ENCODE data around the gene CAT. TPM values are rescaled to one million over a fixed set of nuclear protein-coding genes. Genes with fewer than 3 reads are reported as not detected.

Gene CAT
- total RNA-seq, 1 donor from 2014 or later: 16.4 TPM

DNA sequence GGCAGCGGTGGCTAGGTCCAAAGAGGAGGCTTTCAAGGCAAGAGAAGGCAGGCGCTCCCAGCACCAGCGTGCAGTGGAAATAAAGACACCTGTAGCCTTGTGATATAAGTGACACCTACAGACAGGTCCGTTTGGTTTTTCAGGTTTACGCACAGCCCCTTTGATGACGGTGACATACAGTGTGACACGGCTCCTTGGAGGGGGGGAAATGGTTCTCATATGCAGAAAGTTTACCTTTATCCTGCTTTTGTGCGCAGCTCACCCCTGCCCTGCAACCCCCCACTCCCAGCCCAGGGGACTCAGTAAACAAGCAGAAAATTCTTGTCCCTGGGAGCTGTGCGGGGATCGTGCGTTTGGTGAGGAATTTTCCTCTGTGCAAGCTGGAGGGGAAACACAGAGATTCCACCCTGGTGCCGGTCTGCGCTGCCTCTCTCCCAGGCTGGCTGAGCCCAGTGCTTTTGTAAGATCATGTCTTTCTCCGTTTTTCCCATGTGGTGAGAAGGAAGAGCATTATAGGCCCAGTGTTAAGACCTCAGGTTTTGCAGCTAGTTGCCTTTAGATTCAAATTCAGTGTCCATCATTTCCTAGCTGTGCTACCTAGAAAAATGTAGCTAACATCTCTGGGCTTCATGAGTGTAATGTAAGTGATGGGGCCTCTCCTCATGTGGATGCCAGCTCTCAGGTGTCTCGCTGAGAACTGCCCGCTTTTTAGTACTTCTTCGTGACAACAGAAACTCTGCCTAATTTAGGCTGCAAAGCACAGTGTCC, 75.1 kb downstream of the CAT start, which contains the start of gene ELF5:
TSS of gene ELF5 (minus strand) at position 113 of the 768 bp plus-strand sequence. CDS start 8,045 bp downstream, outside the sequence.
- no peak for TF ChIP-seq CTCF (IDR thresholded peaks at IDR 0.05; ENCODE audit: insufficient read depth, low read length, poor library complexity, severe bottlenecking)
- no peak within 1 kb of the TSS for H3K4me3 ChIP-seq (ENCODE audit: low read depth, low read length)
- DNase-seq (ENCODE audit: low read depth): no peak
- H3K27me3 ChIP-seq (ENCODE audit: control insufficient read depth, insufficient read depth, low read length): no peaks in the 10 kb centered on the region
- H3K36me3 ChIP-seq (ENCODE audit: control insufficient read depth, insufficient read depth, low read length): no peaks in the 10 kb centered on the region

GRCh38 chr11:34514597-34514996, 75.9 kb downstream of the CAT start:
- no peaks in the 10 kb centered on the region for H3K36me3 ChIP-seq (ENCODE audit: control insufficient read depth, insufficient read depth, low read length)
- DNase-seq (ENCODE audit: low read depth): no peak
- no peak for TF ChIP-seq CTCF (IDR thresholded peaks at IDR 0.05; ENCODE audit: insufficient read depth, low read length, poor library complexity, severe bottlenecking)
- no peaks in the 10 kb centered on the region for H3K27me3 ChIP-seq (ENCODE audit: control insufficient read depth, insufficient read depth, low read length)
- no peak overlapping the region for H3K4me3 ChIP-seq (ENCODE audit: low read depth, low read length)

DNA sequence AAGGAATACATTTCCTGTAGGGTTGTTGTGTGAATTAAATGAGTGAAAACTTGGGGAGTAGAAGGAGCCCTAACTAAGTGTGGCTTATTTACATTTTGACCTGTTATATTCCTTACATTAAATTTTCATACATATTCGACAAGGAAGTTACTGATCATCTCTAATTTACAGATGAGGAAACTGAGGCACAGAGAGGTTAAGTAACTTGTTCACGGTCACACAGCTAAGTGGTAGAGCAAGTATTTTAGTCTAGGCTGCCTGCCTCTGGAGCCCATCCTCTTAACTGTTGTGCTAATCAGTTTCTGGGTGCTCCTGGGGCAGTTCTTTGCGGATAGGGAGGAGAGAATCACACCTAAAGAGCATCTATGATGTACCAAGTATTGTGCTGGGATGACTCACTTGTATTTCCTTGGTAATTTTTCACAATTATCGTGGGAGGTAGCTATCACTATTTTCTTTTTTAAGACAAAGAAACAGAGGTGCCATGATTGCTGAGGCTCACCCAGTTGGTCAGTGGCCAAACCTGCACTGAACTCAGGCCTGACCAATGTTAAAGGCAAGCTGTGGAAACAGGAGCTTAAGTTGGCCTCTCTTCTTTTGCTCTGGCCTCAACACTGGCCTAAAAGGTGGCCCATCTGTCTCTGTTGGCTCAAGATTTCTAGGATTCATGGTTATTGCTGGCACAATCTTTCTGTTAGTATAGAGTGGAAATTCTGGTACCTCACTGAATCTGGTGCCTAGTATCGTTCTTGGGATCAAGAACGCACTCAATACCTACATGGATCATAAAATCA, 77.7 kb downstream of the CAT start:
- Histone ChIP-seq H3K27me3 (ENCODE audit: control insufficient read depth, insufficient read depth, low read length) (no peaks in the 10 kb centered on the region), H3K4me3 (ENCODE audit: low read depth, low read length) (no peak overlapping the region), H3K36me3 (ENCODE audit: control insufficient read depth, insufficient read depth, low read length) (no peaks in the 10 kb centered on the region)
- TF ChIP-seq CTCF (IDR thresholded peaks at IDR 0.05; ENCODE audit: insufficient read depth, low read length, poor library complexity, severe bottlenecking): no peak
- DNase-seq (ENCODE audit: low read depth): no peak

DNA sequence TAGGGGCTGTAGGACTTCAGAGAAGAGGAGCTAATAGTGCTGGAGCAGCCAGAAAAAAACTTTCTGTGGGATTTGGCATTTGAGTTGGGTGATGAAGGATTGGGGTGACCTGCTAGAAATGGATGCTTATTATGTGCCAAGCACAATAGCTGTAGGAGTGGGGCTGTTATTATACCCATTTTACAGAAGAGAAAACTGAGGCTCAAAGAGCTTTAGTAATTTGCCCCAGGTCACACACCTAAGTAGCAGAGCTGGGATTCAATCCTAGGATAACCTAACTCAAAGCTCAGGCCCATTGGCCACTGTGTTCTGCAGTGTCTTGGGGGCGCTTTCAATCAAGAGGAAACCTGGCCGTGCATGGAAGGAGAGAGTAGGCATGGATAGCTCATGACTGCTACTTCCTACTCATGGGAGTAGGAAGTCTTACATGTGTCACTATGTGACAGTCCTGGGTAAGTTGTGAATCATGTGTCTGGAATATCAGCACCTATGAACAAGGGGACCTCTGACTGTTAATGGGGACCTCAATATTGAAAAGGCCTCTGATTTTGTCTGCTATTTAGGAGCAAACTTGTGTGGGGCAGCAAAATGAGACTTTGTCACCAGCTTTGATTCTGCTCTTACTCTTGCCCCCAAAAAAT, 81.0 kb downstream of the CAT start:
- DNase-seq (ENCODE audit: low read depth): no peak
- Histone ChIP-seq H3K27me3 (ENCODE audit: control insufficient read depth, insufficient read depth, low read length) (no peaks in the 10 kb centered on the region), H3K36me3 (ENCODE audit: control insufficient read depth, insufficient read depth, low read length) (no peaks in the 10 kb centered on the region), H3K4me3 (ENCODE audit: low read depth, low read length) (no peak overlapping the region)
- TF ChIP-seq CTCF (IDR thresholded peaks at IDR 0.05; ENCODE audit: insufficient read depth, low read length, poor library complexity, severe bottlenecking): no peak

DNA sequence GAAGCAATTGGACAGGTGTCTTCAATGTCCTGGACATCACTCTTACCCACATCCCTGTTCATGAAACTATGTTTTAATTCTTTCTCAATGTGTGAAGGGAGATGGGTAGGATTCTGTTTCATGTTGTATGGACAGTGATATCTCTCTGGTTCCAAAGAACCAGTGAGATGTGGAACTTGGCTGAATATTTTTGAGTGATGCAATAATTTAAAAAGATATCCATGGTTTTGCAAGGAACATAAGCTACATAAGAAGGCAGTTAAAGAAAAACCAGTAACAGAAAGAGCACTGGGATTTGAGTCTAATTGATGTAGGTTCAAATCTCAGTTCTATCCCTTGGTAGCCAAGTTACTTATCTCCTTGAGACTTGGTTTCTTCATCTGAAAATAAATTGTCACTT, 82.5 kb downstream of the CAT start:
- DNase-seq (ENCODE audit: low read depth): no peak
- Histone ChIP-seq H3K4me3 (ENCODE audit: low read depth, low read length) (no peak overlapping the region), H3K36me3 (ENCODE audit: control insufficient read depth, insufficient read depth, low read length) (no peaks in the 10 kb centered on the region), H3K27me3 (ENCODE audit: control insufficient read depth, insufficient read depth, low read length) (no peaks in the 10 kb centered on the region)
- TF ChIP-seq CTCF (IDR thresholded peaks at IDR 0.05; ENCODE audit: insufficient read depth, low read length, poor library complexity, severe bottlenecking): no peak

Other genes with a start within 250 kb of the CAT start
- 26.8 and 27.7 TPM in 2 replicates for gene ABTB2, start 80.9 kb upstream of the CAT start, total RNA-seq
- gene ELF5, start 74.9 kb downstream of the CAT start, total RNA-seq: not detected in 2 replicates
- 45.8 and 47.3 TPM in 2 replicates for gene EHF, start 182.2 kb downstream of the CAT start, total RNA-seq